Endodermal cell (in vitro differentiated cells): ENCODE results near the gene BRCC3. TPM values are rescaled to one million over a fixed set of nuclear protein-coding genes. Genes with fewer than 3 reads are reported as not detected.

Experiments used
- DNase-seq: peaks from one replicate; pipeline ENCODE4 v3.0.0-alpha.2; 2017
- H3K27ac ChIP-seq: 2 replicates; pipeline ENCODE4 v1.5.1; 2013; ENCODE audit warnings: mild to moderate bottlenecking, low read depth, low read length, moderate library complexity
- H3K27me3 ChIP-seq: 2 replicates; pipeline ENCODE4 v1.6.1; 2013; ENCODE audit warnings: mild to moderate bottlenecking, low read length, moderate library complexity; ENCODE audit not compliant: insufficient read depth, control insufficient read depth, poor library complexity, severe bottlenecking
- H3K36me3 ChIP-seq: 2 replicates; pipeline ENCODE4 v1.7.0; 2013; ENCODE audit warnings: mild to moderate bottlenecking, low read length, moderate library complexity; ENCODE audit not compliant: control insufficient read depth, insufficient read depth
- H3K4me1 ChIP-seq: one replicate; pipeline ENCODE4 v1.7.0; 2013; ENCODE audit warnings: low read length; ENCODE audit not compliant: control insufficient read depth, insufficient read depth
- H3K4me3 ChIP-seq: 2 replicates; pipeline ENCODE4 v1.5.1; 2013; ENCODE audit warnings: mild to moderate bottlenecking, low read length, moderate library complexity
- H3K9ac ChIP-seq: 2 replicates; pipeline ENCODE4 v1.6.1; 2013; ENCODE audit warnings: mild to moderate bottlenecking, low read length, moderate library complexity; ENCODE audit not compliant: poor library complexity, severe bottlenecking; ENCODE audit errors: extremely low read depth
- H3K9me3 ChIP-seq: 2 replicates; pipeline ENCODE4 v1.6.1; 2013; ENCODE audit warnings: mild to moderate bottlenecking, low read length, moderate library complexity; ENCODE audit not compliant: control insufficient read depth
- H3K27ac Mint-ChIP-seq: 2 replicates; pipeline ENCODE4 v1.8.0; 2020; ENCODE audit warnings: mixed read lengths
- H3K27me3 Mint-ChIP-seq: 2 replicates; pipeline ENCODE4 v1.8.0; 2021; ENCODE audit warnings: mild to moderate bottlenecking, mixed read lengths; ENCODE audit not compliant: insufficient read depth
- H3K36me3 Mint-ChIP-seq: 2 replicates; pipeline ENCODE4 v1.8.0; 2020; ENCODE audit warnings: low read depth, mixed read lengths
- H3K4me1 Mint-ChIP-seq: 2 replicates; pipeline ENCODE4 v1.8.0; 2020; ENCODE audit warnings: mixed read lengths
- H3K4me3 Mint-ChIP-seq: 2 replicates; pipeline ENCODE4 v1.8.0; 2020; ENCODE audit warnings: mild to moderate bottlenecking, moderate library complexity, mixed read lengths
- H3K9me3 Mint-ChIP-seq: 2 replicates; pipeline ENCODE4 v1.8.0; 2020; ENCODE audit warnings: mild to moderate bottlenecking, mixed read lengths
- WGBS, 2 experiments: methylation state at CpG; one replicate each; pipeline versions ENCODE4 v1.1.5 to v1.1.7; 2013; ENCODE audit warnings: missing lambda C conversion rate in 2 of 2, mixed read lengths in 1 of 2; ENCODE audit not compliant: insufficient coverage in 1 of 2, insufficient read length in 1 of 2; 5-methylcytosine and 5-hydroxymethylcytosine counted together
- total RNA-seq, 2 donors: library from RNA; stranded (reverse); fragmentation: NEBNext Ultra II Directional in 1 of 2; extraction: Animal tissue kit (Norgen Biotek cat#: 25700) in 1 of 2; gene quantifications; 2 replicates in 1 of 2; 3 replicates in 1 of 2; pipeline ENCODE4 v1.2.1, GENCODE V29; 2021
- TF ChIP-seq, protein P1 (sequence below): fragments of 200-600 bp; sonication (generic); conservative IDR thresholded peaks from 2 replicates; pipeline ENCODE4 v1.5.0; 2021; ENCODE audit warnings: antibody characterized with exemption, mild to moderate bottlenecking

The BRCC3 gene
- total RNA-seq, 2 donors from 2014 or later, result 21.9 to 22.8 TPM

DNA sequence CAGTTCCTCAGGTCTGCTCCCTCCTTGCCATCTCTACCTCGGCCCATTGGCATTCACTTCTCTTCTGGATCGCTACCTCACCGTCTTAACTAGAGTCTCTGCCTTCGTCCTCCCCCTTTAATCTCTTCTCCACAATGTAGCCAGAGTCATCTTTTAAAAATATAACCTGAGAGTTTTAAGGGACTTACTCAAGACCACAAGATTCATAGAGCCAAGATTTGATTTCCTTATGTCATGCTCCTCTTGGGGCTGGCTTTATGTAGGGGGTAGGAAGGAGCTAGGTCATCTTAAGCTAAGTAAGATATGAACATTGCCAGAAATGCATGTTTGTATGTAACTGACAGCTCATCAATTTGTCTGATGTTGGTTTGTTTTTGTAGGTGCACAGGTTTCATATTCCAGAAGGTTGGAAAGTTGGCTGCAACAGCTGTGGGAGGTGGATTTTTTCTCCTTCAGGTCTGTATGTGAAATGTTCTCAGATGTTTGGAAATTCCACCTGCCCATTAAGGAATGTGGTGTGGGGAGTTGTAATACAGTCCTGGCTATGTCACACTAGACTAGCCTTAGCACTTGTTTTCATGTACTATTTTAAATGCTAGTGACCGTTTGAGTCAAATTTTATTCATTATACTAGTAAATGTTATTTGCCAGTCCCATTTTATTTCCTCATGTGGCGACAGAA is 25.0 kb upstream of the BRCC3 start:
- Histone ChIP-seq H3K4me3 (no peak overlapping the region), H3K27me3 (no peaks in the 10 kb centered on the region), H3K36me3 (no peaks in the 10 kb centered on the region), H3K9me3 (no peaks in the 10 kb centered on the region), H3K9ac (no peak overlapping the region), H3K4me1 (no peaks in the 10 kb centered on the region), H3K27ac (no peak overlapping the region)
- H3K4me1 Mint-ChIP-seq, result peaks cover 5% of the 10 kb centered on the region
- TF ChIP-seq, protein P1, sequence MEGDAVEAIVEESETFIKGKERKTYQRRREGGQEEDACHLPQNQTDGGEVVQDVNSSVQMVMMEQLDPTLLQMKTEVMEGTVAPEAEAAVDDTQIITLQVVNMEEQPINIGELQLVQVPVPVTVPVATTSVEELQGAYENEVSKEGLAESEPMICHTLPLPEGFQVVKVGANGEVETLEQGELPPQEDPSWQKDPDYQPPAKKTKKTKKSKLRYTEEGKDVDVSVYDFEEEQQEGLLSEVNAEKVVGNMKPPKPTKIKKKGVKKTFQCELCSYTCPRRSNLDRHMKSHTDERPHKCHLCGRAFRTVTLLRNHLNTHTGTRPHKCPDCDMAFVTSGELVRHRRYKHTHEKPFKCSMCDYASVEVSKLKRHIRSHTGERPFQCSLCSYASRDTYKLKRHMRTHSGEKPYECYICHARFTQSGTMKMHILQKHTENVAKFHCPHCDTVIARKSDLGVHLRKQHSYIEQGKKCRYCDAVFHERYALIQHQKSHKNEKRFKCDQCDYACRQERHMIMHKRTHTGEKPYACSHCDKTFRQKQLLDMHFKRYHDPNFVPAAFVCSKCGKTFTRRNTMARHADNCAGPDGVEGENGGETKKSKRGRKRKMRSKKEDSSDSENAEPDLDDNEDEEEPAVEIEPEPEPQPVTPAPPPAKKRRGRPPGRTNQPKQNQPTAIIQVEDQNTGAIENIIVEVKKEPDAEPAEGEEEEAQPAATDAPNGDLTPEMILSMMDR, result no peak
- H3K27ac Mint-ChIP-seq, result no peak overlapping the region
- H3K36me3 Mint-ChIP-seq, result peaks cover 5% of the 10 kb centered on the region
- peaks cover 44% of the 10 kb centered on the region for H3K9me3 Mint-ChIP-seq
- no peak overlapping the region for H3K4me3 Mint-ChIP-seq
- no peaks in the 10 kb centered on the region for H3K27me3 Mint-ChIP-seq
- WGBS, 2 experiments, result 95% methylated on average over 5 of the region's 6 CpGs; no CpG with 5 or more reads in 1 of the 2 experiments
- no peak for DNase-seq

DNA sequence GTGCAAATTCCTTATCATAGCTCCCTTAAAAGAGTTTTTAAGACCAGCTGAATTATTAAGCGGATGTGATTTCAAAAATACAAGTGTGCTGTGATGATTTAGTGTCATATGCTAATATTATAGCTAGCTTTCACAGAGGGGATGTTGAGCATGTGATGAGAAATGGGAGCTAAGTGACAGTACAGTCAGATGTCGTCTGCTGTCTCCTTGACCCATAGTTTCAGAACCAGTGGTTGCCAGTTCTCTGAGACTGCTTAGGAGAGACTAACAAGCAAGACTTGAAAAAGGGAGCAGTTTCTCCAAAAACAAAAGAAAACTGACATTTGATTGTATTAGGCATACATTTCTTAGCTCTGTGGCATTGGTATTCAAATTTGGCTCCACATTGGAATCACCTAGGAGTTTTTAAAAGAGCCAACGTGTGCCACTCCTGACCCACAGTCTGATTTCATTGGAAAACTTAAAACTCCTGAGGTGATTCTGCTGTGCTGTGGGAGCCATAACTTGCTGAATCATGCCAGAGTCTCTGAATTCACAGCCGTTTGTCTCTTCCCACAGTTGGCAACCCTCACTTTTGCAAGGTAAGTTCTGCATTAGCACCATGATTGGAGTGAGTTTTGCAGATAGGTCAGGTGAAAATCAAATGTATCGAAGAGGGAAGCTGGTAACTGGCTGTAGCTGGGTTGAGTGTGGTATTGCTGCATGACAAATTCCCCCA is 24.3 kb upstream of the BRCC3 start:
- Mint-ChIP-seq H3K4me3 (no peak overlapping the region), H3K4me1 (peaks cover 5% of the 10 kb centered on the region), H3K36me3 (peaks cover 8% of the 10 kb centered on the region), H3K27me3 (no peaks in the 10 kb centered on the region), H3K27ac (peak overlapping the region; percentile 56), H3K9me3 (peaks cover 46% of the 10 kb centered on the region)
- DNase-seq, result no peak
- Histone ChIP-seq H3K9ac (no peak overlapping the region), H3K27me3 (no peaks in the 10 kb centered on the region), H3K4me3 (no peak overlapping the region), H3K27ac (no peak overlapping the region), H3K36me3 (peaks cover 3% of the 10 kb centered on the region), H3K4me1 (no peaks in the 10 kb centered on the region), H3K9me3 (no peaks in the 10 kb centered on the region)
- TF ChIP-seq, protein P1, result no peak
- 83 to 89% methylated on average over 1 to 5 of the region's 5 CpGs for WGBS, 2 experiments

DNA sequence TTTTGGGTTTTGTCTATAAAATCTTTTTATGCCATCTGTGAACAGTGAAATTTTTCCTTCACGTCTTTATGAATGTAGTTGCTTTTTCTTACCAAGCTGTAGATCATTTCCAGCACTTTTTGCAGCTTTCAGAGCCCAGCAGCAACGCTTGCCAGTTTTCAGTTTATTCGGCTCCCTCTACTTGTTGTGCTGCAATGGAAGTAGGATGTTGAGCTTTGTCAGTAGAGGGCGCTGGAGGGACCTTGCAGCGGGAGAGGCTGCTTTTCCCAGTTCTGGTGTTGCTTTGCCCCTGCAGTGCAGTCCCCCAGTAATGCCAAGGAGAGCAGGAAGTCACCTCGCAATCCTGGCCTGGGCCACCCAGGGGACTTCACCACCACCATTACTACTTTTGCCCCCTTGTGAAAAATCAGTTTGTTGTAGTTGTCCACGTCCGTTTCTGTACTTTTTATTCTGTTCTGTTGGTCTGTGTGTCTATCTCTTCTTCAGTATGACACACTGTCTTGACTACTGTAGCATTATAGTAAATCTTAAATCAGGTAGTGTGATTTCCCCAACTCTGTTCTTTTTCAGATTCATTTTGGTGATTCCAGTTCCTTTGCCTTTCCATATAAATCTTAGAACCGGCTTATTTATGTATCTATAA is 22.2 kb upstream of the BRCC3 start:
- H3K9ac ChIP-seq, result no peak overlapping the region
- no peaks in the 10 kb centered on the region for H3K4me1 ChIP-seq
- Mint-ChIP-seq H3K4me1 (peaks cover 5% of the 10 kb centered on the region), H3K27ac (no peak overlapping the region), H3K4me3 (no peak overlapping the region), H3K9me3 (peaks cover 58% of the 10 kb centered on the region), H3K27me3 (no peaks in the 10 kb centered on the region), H3K36me3 (peaks cover 6% of the 10 kb centered on the region)
- H3K36me3 ChIP-seq, result peaks cover 5% of the 10 kb centered on the region
- no peak overlapping the region for H3K27ac ChIP-seq
- WGBS, 2 experiments, result 35% methylated on average over 6 of the region's 9 CpGs; no CpG with 5 or more reads in 1 of the 2 experiments
- H3K27me3 ChIP-seq, result no peaks in the 10 kb centered on the region
- no peaks in the 10 kb centered on the region for H3K9me3 ChIP-seq
- DNase-seq, result peak; percentile 85
- H3K4me3 ChIP-seq, result no peak overlapping the region
- TF ChIP-seq, protein P1, result peak; percentile 74
